B cell (primary cell): ENCODE results near the gene GATAD1. TPM values are rescaled to one million over a fixed set of nuclear protein-coding genes. Genes with fewer than 3 reads are reported as not detected.

Experiments
- ATAC-seq: fragments of 200-7000 bp; cut with Tn5 transposase; one replicate; pipeline ENCODE4 v1.10.0; 2021; ENCODE audit warnings: low read depth, mild to moderate bottlenecking, moderate number of reproducible peaks, moderate library complexity
- CTCF ChIA-PET: fragments of 350-600 bp; sonication (Branson Sonifier 250); formaldehyde crosslinking; loops from one replicate; lab custom pipeline; 2021; ENCODE audit warnings: antibody characterized with exemption, inconsistent platforms; lab: Charles Lee
- POLR2A ChIA-PET: fragments of 350-600 bp; sonication (Branson Sonifier 250); formaldehyde crosslinking; loops from one replicate; lab custom pipeline; 2021; ENCODE audit warnings: antibody characterized with exemption; lab: Charles Lee
- DNase-seq: peaks from one replicate; pipeline ENCODE4 v3.0.0; 2013
- H2AFZ ChIP-seq: 2 replicates; pipeline ENCODE4 v1.6.1; 2012; ENCODE audit warnings: mild to moderate bottlenecking, low read depth, low read length; ENCODE audit not compliant: insufficient read depth, poor library complexity, severe bottlenecking
- H3K27ac ChIP-seq, 2 donors: 1 replicate in 1 of 2; 2 replicates in 1 of 2; pipeline ENCODE4 v1.5.1; 2012 to 2013; ENCODE audit warnings: low read length in 2 of 2, mild to moderate bottlenecking in 2 of 2, moderate library complexity in 1 of 2
- H3K27me3 ChIP-seq, 4 experiments: fragments of 200-600 bp in 1 of 4; sonication (generic) in 1 of 4; replicated peaks in 1 of 4; 1 replicate in 2 of 4; 2 replicates in 2 of 4; pipeline versions ENCODE4 v1.6.1 to v1.7.0; 2013 to 2016; ENCODE audit warnings: low read length in 3 of 4, mild to moderate bottlenecking in 2 of 4, mixed read lengths in 1 of 4, moderate library complexity in 1 of 4; ENCODE audit not compliant: insufficient read depth in 4 of 4, control insufficient read depth in 3 of 4; ENCODE audit errors: control extremely low read depth in 1 of 4
- H3K36me3 ChIP-seq, 2 experiments: replicated peaks in 1 of 2; 1 replicate in 1 of 2; 2 replicates in 1 of 2; pipeline versions ENCODE4 v1.6.1 to v1.7.1; 2013; ENCODE audit warnings: low read length in 1 of 2; ENCODE audit not compliant: insufficient read depth in 2 of 2, control insufficient read depth in 1 of 2; ENCODE audit errors: control extremely low read depth in 1 of 2, extremely low read depth in 1 of 2
- H3K4me1 ChIP-seq, 2 donors: fragments of 200-600 bp in 1 of 2; sonication (generic) in 1 of 2; 1 replicate in 1 of 2; 2 replicates in 1 of 2; pipeline versions ENCODE4 v1.5.1 to v1.6.1; 2013 to 2017; ENCODE audit warnings: low read length in 2 of 2; ENCODE audit not compliant: control insufficient read depth in 2 of 2, insufficient read depth in 2 of 2
- H3K4me2 ChIP-seq: replicated peaks from 2 replicates; pipeline ENCODE3; 2012; ENCODE audit warnings: mild to moderate bottlenecking, low read depth, low read length; ENCODE audit not compliant: poor library complexity, severe bottlenecking
- H3K4me3 ChIP-seq, 5 experiments: fragments of 200-600 bp in 1 of 5; sonication (generic) in 1 of 5; 1 replicate in 3 of 5; 2 replicates in 2 of 5; pipeline versions ENCODE4 v1.5.1 to v1.7.0; 2011 to 2016; ENCODE audit warnings: low read length in 4 of 5, mild to moderate bottlenecking in 4 of 5, low read depth in 2 of 5, control low read depth in 1 of 5, moderate library complexity in 1 of 5; ENCODE audit not compliant: insufficient read depth in 1 of 5; ENCODE audit errors: control extremely low read depth in 1 of 5, extremely low read depth in 1 of 5
- H3K79me2 ChIP-seq: fragments of 200-600 bp; sonication (generic); one replicate; pipeline ENCODE4 v1.6.0; 2016; ENCODE audit warnings: low read length; ENCODE audit not compliant: control insufficient read depth, insufficient read depth
- H3K9ac ChIP-seq: fragments of 200-600 bp; sonication (generic); 2 replicates; pipeline ENCODE4 v1.6.1; 2017; ENCODE audit warnings: mild to moderate bottlenecking, low read length, moderate library complexity
- H3K9me3 ChIP-seq, 3 donors: one replicate each; pipeline versions ENCODE4 v1.6.1 to v1.7.1; 2013; ENCODE audit warnings: low read length in 2 of 3; ENCODE audit not compliant: control insufficient read depth in 2 of 3, insufficient read depth in 1 of 3; ENCODE audit errors: control extremely low read depth in 1 of 3
- H4K20me1 ChIP-seq: 2 replicates; pipeline ENCODE4 v1.6.0; 2012; ENCODE audit warnings: mild to moderate bottlenecking, low read length; ENCODE audit not compliant: insufficient read depth, control insufficient read depth, poor library complexity, severe bottlenecking
- H3K27ac Mint-ChIP-seq: one replicate; pipeline ENCODE4 v1.8.0; 2021; ENCODE audit warnings: mixed read lengths
- H3K27me3 Mint-ChIP-seq: one replicate; pipeline ENCODE4 v1.8.0; 2021; ENCODE audit warnings: mixed read lengths
- H3K4me1 Mint-ChIP-seq: one replicate; pipeline ENCODE4 v1.8.0; 2021; ENCODE audit warnings: mixed read lengths
- H3K4me3 Mint-ChIP-seq: one replicate; pipeline ENCODE4 v1.8.0; 2021; ENCODE audit warnings: mixed read lengths
- H3K9me3 Mint-ChIP-seq: one replicate; pipeline ENCODE4 v1.8.0; 2022; ENCODE audit warnings: mixed read lengths; ENCODE audit not compliant: insufficient read depth
- EZH2 ChIP-seq: IDR thresholded peaks from 2 replicates; pipeline ENCODE4 v1.6.1; 2012; ENCODE audit warnings: borderline replicate concordance, low read depth, mild to moderate bottlenecking, moderate library complexity, low read length; ENCODE audit not compliant: insufficient read depth, poor library complexity, severe bottlenecking
- WGBS: methylation state at CpG from one replicate; pipeline ENCODE4 v1.1.5; 2013; ENCODE audit warnings: missing lambda C conversion rate; ENCODE audit not compliant: insufficient coverage; 5-methylcytosine and 5-hydroxymethylcytosine counted together
- intact Hi-C: fragments of 100-400 bp; cut with micrococcal nuclease; formaldehyde crosslinking; loops from one replicate; pipeline ENCODE4 v1.10.0; 2022
- polyA plus RNA-seq: library from polyadenylated mRNA; depleted of rRNA; stranded (reverse); fragments of >200 nt; gene quantifications from 2 replicates; pipeline ENCODE4 v1.2.3, GENCODE V29; 2012
- total RNA-seq, 2 donors: library from RNA; stranded (reverse); fragments of 120-200 nt in 1 of 2; gene quantifications; 1 replicate in 1 of 2; 2 replicates in 1 of 2; pipeline versions ENCODE4 v1.2.3 to v1.2.4, GENCODE V29; 2013 to 2022
- TF ChIP-seq, protein P1 (sequence below): fragments of 200-600 bp; IDR thresholded peaks from one replicate; pipeline ENCODE4 v1.8.0; 2022; ENCODE audit warnings: antibody characterized with exemption, mild to moderate bottlenecking

Gene GATAD1
- total and polyA plus RNA-seq, 2 donors (not counting 1 experiment from before 2014, with no cell fraction given) = 33.6 to 71.7 TPM

DNA sequence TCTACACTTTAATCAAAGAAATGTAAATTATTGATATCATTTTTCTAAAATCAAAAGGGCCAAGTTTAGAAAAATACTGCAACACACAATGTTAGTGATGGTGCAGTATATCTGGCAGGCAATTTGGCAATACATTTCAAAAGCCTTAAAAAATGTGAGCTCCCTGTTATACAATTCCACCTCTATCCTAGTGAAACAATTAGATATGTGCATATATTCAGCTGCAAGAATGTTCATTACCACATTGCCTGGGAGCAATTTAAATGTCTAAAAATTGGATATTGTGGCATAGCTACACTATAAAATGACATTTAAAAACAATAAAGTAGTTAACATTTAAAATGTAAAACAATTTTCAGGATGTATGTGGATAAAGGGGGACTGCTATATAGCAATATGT, 40.5 kb downstream of the GATAD1 start:
- no peak for ATAC-seq
- ChIA-PET CTCF (no interaction called here), POLR2A (no interaction called here)
- no peak overlapping the region for H3K9ac ChIP-seq
- no peak for DNase-seq
- H3K27ac Mint-ChIP-seq = no peak overlapping the region
- no peaks in the 10 kb centered on the region for H3K79me2 ChIP-seq
- no peaks in the 10 kb centered on the region for H3K27me3 Mint-ChIP-seq
- H3K4me1 Mint-ChIP-seq = no peaks in the 10 kb centered on the region
- no peaks in the 10 kb centered on the region for H4K20me1 ChIP-seq
- intact Hi-C loops = no loop called here
- no peaks in the 10 kb centered on the region for H3K27me3 ChIP-seq
- H3K4me3 ChIP-seq = no peak overlapping the region
- no peak overlapping the region for H3K27ac ChIP-seq
- H3K4me2 ChIP-seq = no peak overlapping the region
- H3K36me3 ChIP-seq = peaks cover 17 to 49% of the 10 kb centered on the region in 2 experiments
- H3K4me3 Mint-ChIP-seq = no peak overlapping the region
- H3K4me1 ChIP-seq = no peaks in the 10 kb centered on the region
- no peaks in the 10 kb centered on the region for H3K9me3 Mint-ChIP-seq
- no peak overlapping the region for H2AFZ ChIP-seq
- no peaks in the 10 kb centered on the region for H3K9me3 ChIP-seq
- no peak for TF ChIP-seq EZH2
- TF ChIP-seq, protein P1, sequence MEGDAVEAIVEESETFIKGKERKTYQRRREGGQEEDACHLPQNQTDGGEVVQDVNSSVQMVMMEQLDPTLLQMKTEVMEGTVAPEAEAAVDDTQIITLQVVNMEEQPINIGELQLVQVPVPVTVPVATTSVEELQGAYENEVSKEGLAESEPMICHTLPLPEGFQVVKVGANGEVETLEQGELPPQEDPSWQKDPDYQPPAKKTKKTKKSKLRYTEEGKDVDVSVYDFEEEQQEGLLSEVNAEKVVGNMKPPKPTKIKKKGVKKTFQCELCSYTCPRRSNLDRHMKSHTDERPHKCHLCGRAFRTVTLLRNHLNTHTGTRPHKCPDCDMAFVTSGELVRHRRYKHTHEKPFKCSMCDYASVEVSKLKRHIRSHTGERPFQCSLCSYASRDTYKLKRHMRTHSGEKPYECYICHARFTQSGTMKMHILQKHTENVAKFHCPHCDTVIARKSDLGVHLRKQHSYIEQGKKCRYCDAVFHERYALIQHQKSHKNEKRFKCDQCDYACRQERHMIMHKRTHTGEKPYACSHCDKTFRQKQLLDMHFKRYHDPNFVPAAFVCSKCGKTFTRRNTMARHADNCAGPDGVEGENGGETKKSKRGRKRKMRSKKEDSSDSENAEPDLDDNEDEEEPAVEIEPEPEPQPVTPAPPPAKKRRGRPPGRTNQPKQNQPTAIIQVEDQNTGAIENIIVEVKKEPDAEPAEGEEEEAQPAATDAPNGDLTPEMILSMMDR = no peak

DNA sequence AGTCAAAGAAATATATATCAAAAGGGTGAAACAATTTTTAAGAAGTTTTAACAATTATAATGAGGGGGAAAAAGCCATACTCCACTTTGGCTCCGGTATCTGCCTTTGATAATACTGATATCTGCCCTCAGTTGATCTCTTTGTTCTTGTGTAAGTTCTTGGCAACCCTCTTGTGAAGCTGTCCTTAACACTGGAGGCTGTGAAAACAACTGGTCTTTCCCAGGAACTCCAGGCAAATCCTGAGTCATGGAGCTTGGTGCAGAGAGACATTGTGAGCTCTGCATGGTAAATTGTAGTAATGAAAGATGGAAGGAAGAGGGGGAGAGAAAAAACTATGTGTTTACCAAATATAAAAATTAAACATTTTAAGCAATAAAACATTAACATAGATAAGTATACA, 42.4 kb downstream of the GATAD1 start:
- no peak overlapping the region for H3K27ac Mint-ChIP-seq
- H3K4me1 Mint-ChIP-seq = no peaks in the 10 kb centered on the region
- WGBS = 100% methylated on average over 1 of the region's 1 CpG
- Histone ChIP-seq H3K4me1 (no peaks in the 10 kb centered on the region), H3K9me3 (no peaks in the 10 kb centered on the region), H3K27ac (no peak overlapping the region), H3K36me3 (peaks cover 20 to 62% of the 10 kb centered on the region in 2 experiments), H3K79me2 (no peaks in the 10 kb centered on the region), H2AFZ (no peak overlapping the region), H3K4me2 (no peak overlapping the region), H3K4me3 (no peak overlapping the region), H3K27me3 (no peaks in the 10 kb centered on the region), H4K20me1 (no peaks in the 10 kb centered on the region), H3K9ac (no peak overlapping the region)
- TF ChIP-seq, protein P1 = no peak
- no peak for TF ChIP-seq EZH2
- POLR2A ChIA-PET = no interaction called here
- intact Hi-C loops = no loop called here
- DNase-seq (no peak), ATAC-seq (no peak)
- no peaks in the 10 kb centered on the region for H3K27me3 Mint-ChIP-seq
- H3K4me3 Mint-ChIP-seq = no peak overlapping the region
- CTCF ChIA-PET = interaction anchor here (1.1 kb wide), 1 partner anchor 28 kb away, joined by 4 read pairs; no protein-coding TSS in a partner anchor
- H3K9me3 Mint-ChIP-seq = no peaks in the 10 kb centered on the region
